ENCODE measurements around the gene CA9. TPM values are rescaled to one million over a fixed set of nuclear protein-coding genes. Genes with fewer than 3 reads are reported as not detected.

Gene CA9
- total RNA-seq, 1 experiment from 2014 or later, result 1.0 TPM

- TF ChIP-seq SOX15 (CRISPR knock-in tag; IDR thresholded peaks at IDR 0.05) (no peak), ZNF219 (CRISPR knock-in tag; IDR thresholded peaks at IDR 0.05; ENCODE audit: borderline replicate concordance) (no peak; the same call in 1 of the 2 replicates), GTF2I (CRISPR knock-in tag; conservative IDR thresholded peaks at IDR 0.05) (no peak), ZNF263 (CRISPR knock-in tag; IDR thresholded peaks at IDR 0.05; ENCODE audit: low read depth) (0 out of 2 replicates have a peak, but pooled peaks have one; percentile 17), STAT6 (CRISPR knock-in tag; conservative IDR thresholded peaks at IDR 0.05; ENCODE audit: low read depth) (no peak), ZBTB43 (CRISPR knock-in tag; IDR thresholded peaks at IDR 0.05) (peak; percentile 73; the same call in 1 of the 2 replicates), TEAD4 (CRISPR knock-in tag; IDR thresholded peaks at IDR 0.05) (0 out of 2 replicates have a peak, but pooled peaks have one; percentile 33), TCF7 (CRISPR knock-in tag; IDR thresholded peaks at IDR 0.05; ENCODE audit: low read depth) (no peak), NR3C1 (CRISPR knock-in tag; conservative IDR thresholded peaks at IDR 0.05; ENCODE audit: low read depth) (no peak), ZMAT4 (CRISPR knock-in tag; IDR thresholded peaks at IDR 0.05) (no peak), HMGXB4 (CRISPR knock-in tag; IDR thresholded peaks at IDR 0.05) (no peak), CREM (CRISPR knock-in tag; IDR thresholded peaks at IDR 0.05) (no peak), NR1H2 (CRISPR knock-in tag; IDR thresholded peaks at IDR 0.05) (no peak), PRRX2 (CRISPR knock-in tag; IDR thresholded peaks at IDR 0.05) (no peak), CDX4 (CRISPR knock-in tag; IDR thresholded peaks at IDR 0.05; ENCODE audit: borderline replicate concordance) (no peak), ATF6 (CRISPR knock-in tag; IDR thresholded peaks at IDR 0.05) (no peak), JAZF1 (CRISPR knock-in tag; IDR thresholded peaks at IDR 0.05) (no peak), SMAD3 (CRISPR knock-in tag; IDR thresholded peaks at IDR 0.05; ENCODE audit: borderline replicate concordance) (peak; percentile 19; the same call in 1 of the 2 replicates), ZNF671 (CRISPR knock-in tag; IDR thresholded peaks at IDR 0.05) (no peak), ZNF232 (CRISPR knock-in tag; IDR thresholded peaks at IDR 0.05) (peak; percentile 77; the same call in 1 of the 2 replicates), FOXJ3 (CRISPR knock-in tag; IDR thresholded peaks at IDR 0.05; ENCODE audit: borderline replicate concordance) (no peak), FOXP1 (CRISPR knock-in tag; IDR thresholded peaks at IDR 0.05; ENCODE audit: borderline replicate concordance) (peak; percentile 92), ZSCAN18 (CRISPR knock-in tag; IDR thresholded peaks at IDR 0.05) (no peak), ZNF396 (CRISPR knock-in tag; IDR thresholded peaks at IDR 0.05; ENCODE audit: borderline replicate concordance) (no peak), ATF2 (CRISPR knock-in tag; IDR thresholded peaks at IDR 0.05; ENCODE audit: borderline replicate concordance, low read depth) (no peak), CREB1 (CRISPR knock-in tag; IDR thresholded peaks at IDR 0.05) (0 out of 2 replicates have a peak, but pooled peaks have one; percentile 66), IRF1 (CRISPR knock-in tag; IDR thresholded peaks at IDR 0.05) (peak; percentile 82)
Observed at GRCh38 chr9:35675732-35676392, 2.1 kb downstream of the CA9 start (continued).

Measured in WTC11 (cell line).